ENCODE measurements around the gene CASD1.

DNA sequence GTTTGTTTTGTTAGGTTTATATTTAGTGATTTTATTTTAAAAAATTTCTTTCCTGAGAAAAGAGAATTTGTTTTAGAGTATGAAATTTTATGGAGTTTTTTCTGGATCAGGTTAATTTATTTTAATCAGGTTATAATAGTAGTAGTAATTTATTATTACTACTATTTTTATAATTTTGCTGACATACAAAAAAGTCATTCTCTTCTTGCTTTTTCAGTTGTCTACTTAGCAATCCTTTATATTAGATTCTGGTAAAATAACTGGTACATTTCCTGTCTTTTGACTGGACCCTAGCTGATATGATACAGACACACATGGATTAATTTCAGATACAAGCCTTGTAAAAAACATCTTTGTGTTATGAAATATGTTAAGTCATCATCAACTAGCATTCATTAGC is 5.3 kb downstream of the CASD1 start:
- TF ChIP-seq, protein P1, sequence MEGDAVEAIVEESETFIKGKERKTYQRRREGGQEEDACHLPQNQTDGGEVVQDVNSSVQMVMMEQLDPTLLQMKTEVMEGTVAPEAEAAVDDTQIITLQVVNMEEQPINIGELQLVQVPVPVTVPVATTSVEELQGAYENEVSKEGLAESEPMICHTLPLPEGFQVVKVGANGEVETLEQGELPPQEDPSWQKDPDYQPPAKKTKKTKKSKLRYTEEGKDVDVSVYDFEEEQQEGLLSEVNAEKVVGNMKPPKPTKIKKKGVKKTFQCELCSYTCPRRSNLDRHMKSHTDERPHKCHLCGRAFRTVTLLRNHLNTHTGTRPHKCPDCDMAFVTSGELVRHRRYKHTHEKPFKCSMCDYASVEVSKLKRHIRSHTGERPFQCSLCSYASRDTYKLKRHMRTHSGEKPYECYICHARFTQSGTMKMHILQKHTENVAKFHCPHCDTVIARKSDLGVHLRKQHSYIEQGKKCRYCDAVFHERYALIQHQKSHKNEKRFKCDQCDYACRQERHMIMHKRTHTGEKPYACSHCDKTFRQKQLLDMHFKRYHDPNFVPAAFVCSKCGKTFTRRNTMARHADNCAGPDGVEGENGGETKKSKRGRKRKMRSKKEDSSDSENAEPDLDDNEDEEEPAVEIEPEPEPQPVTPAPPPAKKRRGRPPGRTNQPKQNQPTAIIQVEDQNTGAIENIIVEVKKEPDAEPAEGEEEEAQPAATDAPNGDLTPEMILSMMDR (IDR thresholded peaks at IDR 0.05): no peak
- TF ChIP-seq POLR2A (IDR thresholded peaks at IDR 0.05): no peak

Measured in tibial nerve (tissue), 3 donors.